Tongue (tissue), 2 donors: ENCODE data around the gene MYADM. TPM values are rescaled to one million over a fixed set of nuclear protein-coding genes. Genes with fewer than 3 reads are reported as not detected.

Source experiments
- DNase-seq: peaks from one replicate; pipeline ENCODE4 v3.0.0-alpha.2; 2015
- total RNA-seq: library from RNA; depleted of rRNA; stranded (reverse); fragments of >200 nt; gene quantifications from one replicate; pipeline ENCODE4 v1.2.3, GENCODE V29; 2014

The MYADM gene
- total RNA-seq, 1 donor from 2014 or later = 38.7 TPM

GRCh38 chr19:53915000-53915399, 47.3 kb downstream of the MYADM start:
- DNase-seq = no peak

- no peak for DNase-seq
Measured at GRCh38 chr19:53916004-53916403, 48.3 kb downstream of the MYADM start.

- DNase-seq = no peak
Measured at GRCh38 chr19:53917356-53917755, 49.7 kb downstream of the MYADM start.

Other genes with a start within 250 kb of the MYADM start
- not detected for gene DPRX, start 235.9 kb upstream of the MYADM start, total RNA-seq
- gene NLRP12, start 43.6 kb upstream of the MYADM start, total RNA-seq = 0.41 TPM
- not detected for gene PRKCG, start 14.3 kb downstream of the MYADM start, total RNA-seq
- gene CACNG7, start 41.4 kb downstream of the MYADM start, total RNA-seq = not detected
- 0.10 TPM for gene CACNG8, start 95.1 kb downstream of the MYADM start, total RNA-seq
- gene CACNG6, start 123.8 kb downstream of the MYADM start, total RNA-seq = 22.2 TPM
- not detected for gene VSTM1, start 196.0 kb downstream of the MYADM start, total RNA-seq
- not detected for gene TARM1, start 213.5 kb downstream of the MYADM start, total RNA-seq
- gene OSCAR, start 232.9 kb downstream of the MYADM start, total RNA-seq = 1.5 TPM
- 2.2 TPM for gene NDUFA3, start 235.0 kb downstream of the MYADM start, total RNA-seq
- gene TFPT, start 247.8 kb downstream of the MYADM start, total RNA-seq = 8.7 TPM
- 44.9 TPM for gene PRPF31, start 247.9 kb downstream of the MYADM start, total RNA-seq